ENCODE data around the gene EDN3. TPM values are rescaled to one million over a fixed set of nuclear protein-coding genes. Genes with fewer than 3 reads are reported as not detected.

Gene EDN3
- total and polyA plus RNA-seq, 9 of the 15 experiments (the other 6 are each of a cell fraction or from before 2014, with no cell fraction given): not detected

DNA sequence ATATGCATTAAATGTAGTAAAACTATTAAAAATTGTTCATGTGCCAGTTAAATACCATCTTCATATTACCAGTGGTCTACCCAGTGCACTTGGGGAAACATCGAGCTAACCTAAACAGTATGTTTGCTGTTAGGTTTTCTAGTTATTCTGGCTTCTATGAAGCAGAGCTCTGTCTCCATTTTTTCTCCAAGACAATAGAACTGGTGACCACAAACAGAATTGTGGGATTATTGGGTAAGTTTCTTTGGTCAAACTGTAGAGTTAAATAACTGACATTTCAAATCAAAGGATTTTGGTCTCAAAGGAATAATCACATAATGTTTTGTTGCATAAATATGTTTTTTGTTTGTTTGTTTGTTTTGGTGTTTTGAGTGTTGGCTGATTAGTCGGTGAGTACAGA lies 40.5 kb upstream of the EDN3 start (continued):
- TF ChIP-seq NFE2L1 (tag; IDR thresholded peaks at IDR 0.05; ENCODE audit: borderline replicate concordance, low read depth) (no peak), ESRRB (CRISPR knock-in tag; IDR thresholded peaks at IDR 0.05; ENCODE audit: borderline replicate concordance) (no peak), NR2C2 (CRISPR knock-in tag; IDR thresholded peaks at IDR 0.05) (no peak), NR2C2 (tag; IDR thresholded peaks at IDR 0.05) (no peak), NCOA6 (IDR thresholded peaks at IDR 0.05) (no peak), RAD51 (IDR thresholded peaks at IDR 0.05; ENCODE audit: borderline replicate concordance, low read depth) (no peak), ZNF589 (CRISPR knock-in tag; IDR thresholded peaks at IDR 0.05; ENCODE audit: low read depth) (no peak), NFIC (IDR thresholded peaks at IDR 0.05) (no peak), ZNF253 (CRISPR knock-in tag; conservative IDR thresholded peaks at IDR 0.05) (no peak), ZNF282 (CRISPR knock-in tag; IDR thresholded peaks at IDR 0.05) (no peak)

DNA sequence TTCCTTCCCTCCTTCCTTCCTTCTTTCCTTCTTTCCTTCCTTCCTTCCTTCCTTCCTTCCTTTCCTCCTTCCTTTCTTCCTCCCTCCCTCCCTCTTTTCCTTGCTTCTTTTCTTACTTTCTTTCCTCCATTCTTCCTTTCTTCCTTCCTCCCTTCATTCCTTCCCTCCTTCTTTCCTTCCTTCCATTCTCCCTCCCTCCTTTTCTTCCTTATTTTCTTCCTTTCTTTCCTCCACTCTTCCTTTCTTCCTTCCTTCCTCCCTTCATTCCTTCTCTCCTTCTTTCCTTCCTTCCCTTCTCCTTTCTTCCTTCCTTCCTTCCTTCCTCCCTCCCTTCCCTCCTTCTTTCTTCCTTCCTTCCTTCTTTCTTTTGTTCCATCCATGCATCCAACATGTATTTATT lies 35.1 kb upstream of the EDN3 start:
- H3K4me3 ChIP-seq: no peak overlapping the region
- ChIA-PET POLR2A (no interaction called here), CTCF (ENCODE audit: low intra/inter-chr PET ratio) (no interaction called here)
- DNase-seq (ENCODE audit: extremely low read depth in 1 of 4, low spot score in 3 of 4): no peak
- no peak for ATAC-seq
- FAIRE-seq: no peak
- BruUV-seq (replicated peaks): no TSS peak
- TF ChIP-seq NFIX (CRISPR knock-in tag; IDR thresholded peaks at IDR 0.05; ENCODE audit: low read depth) (no peak), PYGO2 (tag; IDR thresholded peaks at IDR 0.05) (no peak), MTA2 (IDR thresholded peaks at IDR 0.05; ENCODE audit: low read depth) (no peak), NR2C1 (IDR thresholded peaks at IDR 0.05) (no peak), NR2C1 (tag; IDR thresholded peaks at IDR 0.05) (no peak), ZNF766 (CRISPR knock-in tag; conservative IDR thresholded peaks at IDR 0.05) (no peak)
- TF ChIP-seq, protein P1, sequence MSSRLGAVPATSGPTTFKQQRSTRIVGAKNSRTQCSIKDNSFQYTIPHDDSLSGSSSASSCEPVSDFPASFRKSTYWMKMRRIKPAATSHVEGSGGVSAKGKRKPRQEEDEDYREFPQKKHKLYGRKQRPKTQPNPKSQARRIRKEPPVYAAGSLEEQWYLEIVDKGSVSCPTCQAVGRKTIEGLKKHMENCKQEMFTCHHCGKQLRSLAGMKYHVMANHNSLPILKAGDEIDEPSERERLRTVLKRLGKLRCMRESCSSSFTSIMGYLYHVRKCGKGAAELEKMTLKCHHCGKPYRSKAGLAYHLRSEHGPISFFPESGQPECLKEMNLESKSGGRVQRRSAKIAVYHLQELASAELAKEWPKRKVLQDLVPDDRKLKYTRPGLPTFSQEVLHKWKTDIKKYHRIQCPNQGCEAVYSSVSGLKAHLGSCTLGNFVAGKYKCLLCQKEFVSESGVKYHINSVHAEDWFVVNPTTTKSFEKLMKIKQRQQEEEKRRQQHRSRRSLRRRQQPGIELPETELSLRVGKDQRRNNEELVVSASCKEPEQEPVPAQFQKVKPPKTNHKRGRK (tag; IDR thresholded peaks at IDR 0.05): peak; percentile 85
- TF ChIP-seq, protein P2, sequence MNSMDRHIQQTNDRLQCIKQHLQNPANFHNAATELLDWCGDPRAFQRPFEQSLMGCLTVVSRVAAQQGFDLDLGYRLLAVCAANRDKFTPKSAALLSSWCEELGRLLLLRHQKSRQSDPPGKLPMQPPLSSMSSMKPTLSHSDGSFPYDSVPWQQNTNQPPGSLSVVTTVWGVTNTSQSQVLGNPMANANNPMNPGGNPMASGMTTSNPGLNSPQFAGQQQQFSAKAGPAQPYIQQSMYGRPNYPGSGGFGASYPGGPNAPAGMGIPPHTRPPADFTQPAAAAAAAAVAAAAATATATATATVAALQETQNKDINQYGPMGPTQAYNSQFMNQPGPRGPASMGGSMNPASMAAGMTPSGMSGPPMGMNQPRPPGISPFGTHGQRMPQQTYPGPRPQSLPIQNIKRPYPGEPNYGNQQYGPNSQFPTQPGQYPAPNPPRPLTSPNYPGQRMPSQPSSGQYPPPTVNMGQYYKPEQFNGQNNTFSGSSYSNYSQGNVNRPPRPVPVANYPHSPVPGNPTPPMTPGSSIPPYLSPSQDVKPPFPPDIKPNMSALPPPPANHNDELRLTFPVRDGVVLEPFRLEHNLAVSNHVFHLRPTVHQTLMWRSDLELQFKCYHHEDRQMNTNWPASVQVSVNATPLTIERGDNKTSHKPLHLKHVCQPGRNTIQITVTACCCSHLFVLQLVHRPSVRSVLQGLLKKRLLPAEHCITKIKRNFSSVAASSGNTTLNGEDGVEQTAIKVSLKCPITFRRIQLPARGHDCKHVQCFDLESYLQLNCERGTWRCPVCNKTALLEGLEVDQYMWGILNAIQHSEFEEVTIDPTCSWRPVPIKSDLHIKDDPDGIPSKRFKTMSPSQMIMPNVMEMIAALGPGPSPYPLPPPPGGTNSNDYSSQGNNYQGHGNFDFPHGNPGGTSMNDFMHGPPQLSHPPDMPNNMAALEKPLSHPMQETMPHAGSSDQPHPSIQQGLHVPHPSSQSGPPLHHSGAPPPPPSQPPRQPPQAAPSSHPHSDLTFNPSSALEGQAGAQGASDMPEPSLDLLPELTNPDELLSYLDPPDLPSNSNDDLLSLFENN (IDR thresholded peaks at IDR 0.05; ENCODE audit: low read depth in 2 of 2, low read length in 2 of 2): no peak
- H3K9me3 ChIP-seq (replicated peaks; ENCODE audit: control insufficient read depth, insufficient read depth, low read depth, low read length): no peaks in the 10 kb centered on the region
- intact Hi-C loops (cut with micrococcal nuclease): no loop called here
- H3K9me1 ChIP-seq (ENCODE audit: control insufficient read depth, insufficient read depth, low read length): no peaks in the 10 kb centered on the region
- H3K27me3 ChIP-seq (ENCODE audit: control insufficient read depth in 2 of 2, insufficient read depth in 2 of 2, low read length in 2 of 2): peaks cover 0 to 3% of the 10 kb centered on the region in 2 experiments; a peak in 2 of 5 replicates
- in situ Hi-C loops (cut with MboI): no loop called here
- no peak overlapping the region for H3K27ac ChIP-seq (ENCODE audit: extremely low read depth, low read depth, low read length)
- no peaks in the 10 kb centered on the region for H3K79me2 ChIP-seq (ENCODE audit: control insufficient read depth, insufficient read depth, low read length)
- no peaks in the 10 kb centered on the region for H3K36me3 ChIP-seq (ENCODE audit: control insufficient read depth, insufficient read depth, low read length)
- H3K4me2 ChIP-seq (ENCODE audit: insufficient read depth, low read length): no peak overlapping the region
- no peak overlapping the region for H2AFZ ChIP-seq (ENCODE audit: low read depth, low read length)
- no peaks in the 10 kb centered on the region for H3K4me1 ChIP-seq (replicated peaks in 1 of 2; ENCODE audit: control insufficient read depth in 2 of 2, insufficient read depth in 2 of 2, low read length in 2 of 2)
- H3K9ac ChIP-seq (ENCODE audit: insufficient read depth in 1 of 2, low read depth in 2 of 2, low read length in 2 of 2): no peak overlapping the region
- H4K20me1 ChIP-seq (replicated peaks; ENCODE audit: control insufficient read depth, insufficient read depth, low read length): no peaks in the 10 kb centered on the region

All from K562 (cell line).